Measurements from ENCODE around the gene CLTC. TPM values are rescaled to one million over a fixed set of nuclear protein-coding genes. Genes with fewer than 3 reads are reported as not detected.
A peak's percentile ranks its signal among the peaks of the same experiment; 100 is the strongest.

Gene CLTC
- total RNA-seq, 2 donors from 2014 or later: 87.7 to 89.3 TPM

DNA sequence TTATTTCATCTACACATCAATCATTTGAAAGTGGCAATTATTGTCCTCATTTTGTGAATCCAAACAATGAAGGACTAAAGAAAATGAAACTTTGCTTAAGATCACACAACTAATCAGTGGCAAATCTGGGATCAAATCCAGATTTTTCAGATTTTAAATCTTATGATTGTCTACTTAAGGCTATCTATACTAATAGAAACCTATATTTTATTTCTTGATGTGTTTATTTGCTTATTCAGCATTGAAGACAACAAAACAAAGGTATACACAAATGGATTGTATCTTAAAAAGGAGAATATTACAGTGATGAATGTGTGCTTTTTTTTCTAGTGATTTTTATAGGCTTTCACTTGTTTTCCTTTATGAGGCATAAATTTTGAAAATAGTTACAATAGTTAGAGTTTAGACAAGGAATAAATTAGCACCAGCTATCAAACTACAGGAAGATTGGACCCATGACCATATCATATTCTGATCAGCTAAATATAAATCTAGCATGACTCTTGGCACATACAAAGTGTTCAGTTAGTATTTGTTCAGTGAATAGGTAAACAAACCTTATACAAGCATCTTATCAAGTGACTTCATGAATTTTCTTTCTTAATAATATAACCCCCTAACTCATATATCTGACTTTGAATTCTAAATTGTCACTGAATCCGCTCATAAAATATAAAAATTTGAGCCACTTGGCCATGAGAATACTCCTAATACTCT lies 108.3 kb downstream of the CLTC start:
- Mint-ChIP-seq H3K4me3 (no peak overlapping the region), H3K27me3 (no peaks in the 10 kb centered on the region), H3K36me3 (ENCODE audit: low read depth) (peaks cover 3% of the 10 kb centered on the region), H3K4me1 (peaks cover 26% of the 10 kb centered on the region), H3K27ac (no peak overlapping the region)
- DNase-seq (no peak), ATAC-seq (no peak)
- no peaks in the 10 kb centered on the region for H3K9me3 ChIP-seq (ENCODE audit: control insufficient read depth, low read length, poor library complexity, severe bottlenecking)

DNA sequence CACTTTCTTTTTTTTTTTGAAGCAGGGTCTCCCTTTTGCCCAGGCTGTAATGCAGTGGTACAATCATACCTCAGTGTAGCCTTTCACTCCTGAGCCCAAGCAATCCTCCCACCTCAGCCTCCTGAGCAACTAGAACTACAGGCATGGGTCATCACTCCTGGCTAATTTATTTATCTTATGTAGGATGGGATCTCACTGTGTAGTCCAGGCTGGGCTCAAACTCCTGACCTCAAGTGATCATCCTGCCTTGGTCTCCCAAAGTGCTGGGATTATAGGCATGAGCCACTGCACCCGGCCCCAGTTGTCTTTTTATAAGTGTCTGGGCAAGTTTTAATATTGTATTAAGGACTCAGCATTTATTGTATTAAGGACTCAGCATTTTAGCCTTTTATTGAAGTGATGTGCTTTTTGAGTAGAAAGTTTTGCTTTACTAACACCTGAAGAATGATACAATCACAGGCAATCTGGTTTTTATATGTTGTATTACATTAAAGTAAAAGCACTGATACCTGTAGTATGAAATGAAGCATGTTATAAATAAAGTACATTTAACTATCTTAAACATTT lies 110.7 kb downstream of the CLTC start:
- H3K4me3 Mint-ChIP-seq: no peak overlapping the region
- H3K36me3 Mint-ChIP-seq (ENCODE audit: low read depth): no peaks in the 10 kb centered on the region
- H3K27me3 Mint-ChIP-seq: no peaks in the 10 kb centered on the region
- ATAC-seq (no peak), DNase-seq (no peak)
- peaks cover 17% of the 10 kb centered on the region for H3K4me1 Mint-ChIP-seq
- peak overlapping the region; percentile 47 for H3K27ac Mint-ChIP-seq
- H3K9me3 ChIP-seq (ENCODE audit: control insufficient read depth, low read length, poor library complexity, severe bottlenecking): no peaks in the 10 kb centered on the region

DNA sequence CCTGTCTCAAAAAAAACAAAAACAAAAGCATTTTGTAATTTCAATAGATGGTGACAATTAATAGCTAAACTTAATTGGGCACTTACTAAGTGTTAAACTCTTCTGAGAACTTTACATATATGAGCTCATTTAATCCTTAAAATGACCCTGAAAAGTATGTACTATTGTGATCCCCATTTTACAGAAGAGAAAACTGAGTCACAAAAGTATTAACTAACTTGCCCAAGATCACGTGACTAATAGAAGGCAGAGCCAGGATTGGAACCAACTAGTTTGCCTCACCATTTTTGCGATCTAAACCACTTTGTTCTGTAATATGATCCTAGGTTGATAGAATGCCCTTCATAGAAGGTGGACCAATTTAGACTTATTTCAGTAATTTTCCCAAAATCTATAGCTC lies 114.0 kb downstream of the CLTC start:
- Mint-ChIP-seq H3K36me3 (ENCODE audit: low read depth) (no peaks in the 10 kb centered on the region), H3K4me1 (peaks cover 12% of the 10 kb centered on the region), H3K4me3 (no peak overlapping the region), H3K27me3 (no peaks in the 10 kb centered on the region), H3K27ac (no peak overlapping the region)
- DNase-seq (no peak), ATAC-seq (no peak)
- H3K9me3 ChIP-seq (ENCODE audit: control insufficient read depth, low read length, poor library complexity, severe bottlenecking): no peaks in the 10 kb centered on the region

DNA sequence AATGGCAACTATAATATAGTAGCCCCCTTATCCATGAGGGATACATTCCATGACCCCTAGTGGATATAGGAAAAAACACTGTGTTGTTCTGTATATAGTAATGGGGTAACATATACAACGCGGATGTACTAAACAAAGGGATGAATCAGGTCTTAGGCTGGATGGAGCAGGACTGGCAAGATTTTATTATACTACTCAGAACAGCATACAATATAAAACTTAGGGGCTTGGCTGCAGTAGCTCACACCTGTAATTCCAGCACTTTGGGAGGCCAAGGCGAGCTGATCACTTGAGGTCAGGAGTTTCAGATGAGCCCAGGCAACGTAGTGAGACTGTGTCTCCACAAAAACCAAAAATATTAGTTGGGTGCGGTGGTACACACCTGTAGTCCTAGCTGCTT lies 114.5 kb downstream of the CLTC start:
- no peaks in the 10 kb centered on the region for H3K36me3 Mint-ChIP-seq (ENCODE audit: low read depth)
- H3K4me3 Mint-ChIP-seq: no peak overlapping the region

DNA sequence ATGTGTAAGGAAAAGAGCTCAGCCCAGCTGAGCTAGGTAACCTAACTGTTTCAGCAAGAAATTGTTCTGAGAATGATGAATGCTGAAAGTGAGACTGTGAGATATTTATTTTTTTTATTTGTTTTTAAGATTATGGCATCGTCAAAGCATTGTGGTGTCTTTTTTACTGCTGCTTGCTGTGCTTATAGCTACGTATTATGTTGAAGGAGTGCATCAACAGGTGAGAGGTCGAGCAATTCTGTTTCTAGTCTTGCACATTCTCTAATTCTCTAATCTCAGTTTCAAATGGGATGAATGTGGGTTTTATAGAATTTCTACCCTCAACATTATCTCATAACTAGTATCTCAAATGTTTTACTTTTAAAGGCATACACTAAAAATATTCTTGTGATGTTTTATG lies 117.6 kb downstream of the CLTC start:
- Mint-ChIP-seq H3K4me3 (no peak overlapping the region), H3K27ac (peak overlapping the region; percentile 21), H3K4me1 (peaks cover 3% of the 10 kb centered on the region), H3K36me3 (ENCODE audit: low read depth) (no peaks in the 10 kb centered on the region), H3K27me3 (no peaks in the 10 kb centered on the region)
- no peak for ATAC-seq
- H3K9me3 ChIP-seq (ENCODE audit: control insufficient read depth, low read length, poor library complexity, severe bottlenecking): no peaks in the 10 kb centered on the region
- no peak for DNase-seq

More for the DNA sequence above, 114.5 kb downstream of the CLTC start:
- Mint-ChIP-seq H3K27me3 (no peaks in the 10 kb centered on the region), H3K4me1 (peaks cover 11% of the 10 kb centered on the region), H3K27ac (no peak overlapping the region)
- ATAC-seq (no peak), DNase-seq (no peak)
- no peaks in the 10 kb centered on the region for H3K9me3 ChIP-seq (ENCODE audit: control insufficient read depth, low read length, poor library complexity, severe bottlenecking)

DNA sequence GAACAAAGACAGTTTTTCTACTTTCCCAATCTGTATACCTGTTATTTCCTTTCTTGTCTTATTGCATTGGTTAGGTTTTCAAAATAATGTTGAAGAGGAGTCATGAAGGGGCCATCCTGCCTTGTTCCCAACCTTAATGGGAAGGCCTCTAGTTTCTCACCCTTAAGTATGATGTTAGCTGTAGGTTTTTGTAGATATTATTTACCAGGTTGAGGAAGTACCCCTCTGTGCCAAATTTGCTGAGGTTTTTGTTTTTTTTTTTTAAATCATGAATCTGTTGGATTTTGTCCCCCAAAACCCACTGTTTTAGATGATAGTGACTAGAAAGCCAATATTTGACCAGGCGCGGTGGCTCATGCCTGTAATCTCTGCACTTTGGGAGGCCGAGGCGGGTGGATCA lies 124.1 kb downstream of the CLTC start:
- Mint-ChIP-seq H3K27ac (peak overlapping the region; percentile 41), H3K4me1 (peaks cover 7% of the 10 kb centered on the region), H3K36me3 (ENCODE audit: low read depth) (no peaks in the 10 kb centered on the region), H3K4me3 (no peak overlapping the region), H3K27me3 (no peaks in the 10 kb centered on the region)
- ATAC-seq (no peak), DNase-seq (no peak)
- H3K9me3 ChIP-seq (ENCODE audit: control insufficient read depth, low read length, poor library complexity, severe bottlenecking): no peaks in the 10 kb centered on the region

DNA sequence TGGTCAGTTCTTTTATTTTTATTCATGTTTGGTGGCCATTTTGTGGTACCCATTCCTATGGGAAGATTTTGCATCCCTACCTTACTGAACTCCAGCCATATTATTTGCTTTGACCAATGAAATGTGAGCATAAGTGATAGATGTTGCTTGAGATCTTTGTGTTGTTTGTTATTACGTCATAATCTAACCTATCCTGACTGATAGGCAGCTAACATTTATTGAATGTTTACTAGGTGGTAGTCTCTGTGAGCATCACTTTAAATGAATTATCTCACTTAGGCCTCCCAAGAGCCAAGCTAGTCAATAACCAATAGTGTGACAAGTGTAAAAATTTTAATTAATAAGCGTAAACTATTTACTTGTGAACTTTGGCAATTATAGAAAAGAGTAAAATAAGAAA lies 125.3 kb downstream of the CLTC start:
- H3K9me3 ChIP-seq (ENCODE audit: control insufficient read depth, low read length, poor library complexity, severe bottlenecking): no peaks in the 10 kb centered on the region
- ATAC-seq (no peak), DNase-seq (no peak)
- no peak overlapping the region for H3K27ac Mint-ChIP-seq
- no peaks in the 10 kb centered on the region for H3K36me3 Mint-ChIP-seq (ENCODE audit: low read depth)
- no peaks in the 10 kb centered on the region for H3K27me3 Mint-ChIP-seq
- peaks cover 7% of the 10 kb centered on the region for H3K4me1 Mint-ChIP-seq
- no peak overlapping the region for H3K4me3 Mint-ChIP-seq

Other genes starting within 250 kb of the CLTC start
- gene DHX40, start 54.3 kb upstream of the CLTC start, total RNA-seq: 10 to 100 TPM; 40.6 to 47.3 TPM
- gene PTRH2, start 87.5 kb downstream of the CLTC start, total RNA-seq: 1 to 10 TPM; 6.9 to 9.0 TPM
- gene VMP1, start 87.8 kb downstream of the CLTC start, total RNA-seq: 100 to 1,000 TPM; 132 to 159 TPM

Data from T-helper 17 cell (primary cell).